Left renal pelvis (tissue), 4 donors: ENCODE data around the gene AFF1. TPM values are rescaled to one million over a fixed set of nuclear protein-coding genes. Genes with fewer than 3 reads are reported as not detected.
"Not testable (repeated sequence)": the region's sequence is repeated elsewhere in the genome, so short reads cannot be mapped to it uniquely, and the experiment has no call there.

Experiments used
- DNase-seq, 4 donors: peaks; one replicate each; pipeline ENCODE4 v3.0.0-alpha.2; 2013; ENCODE audit warnings: low read depth in 4 of 4, low spot score in 3 of 4
- polyA plus RNA-seq, 4 donors: library from polyadenylated mRNA; unstranded; fragments of 120-200 nt; gene quantifications; one replicate each; pipeline ENCODE4 v1.2.1, GENCODE V29; 2013; ENCODE audit not compliant: insufficient read length in 4 of 4

The AFF1 gene
- polyA plus RNA-seq, 4 donors, result 29.2 to 56.1 (median 50.1) TPM

GRCh38 chr4:86976801-86977485 is 42.1 kb downstream of the AFF1 start:
- no peak for DNase-seq

- no peak for DNase-seq
Measured at GRCh38 chr4:86977621-86978184, 42.9 kb downstream of the AFF1 start.

GRCh38 chr4:86978709-86979108 is 43.9 kb downstream of the AFF1 start:
- DNase-seq, result no peak

- DNase-seq, result no peak
Measured at GRCh38 chr4:86980230-86980629, 45.4 kb downstream of the AFF1 start.

- no peak for DNase-seq
Measured at GRCh38 chr4:86981789-86982188, 47.0 kb downstream of the AFF1 start.

- not testable (repeated sequence) for DNase-seq
Measured at GRCh38 chr4:86985852-86986251, 51.0 kb downstream of the AFF1 start.

- not testable (repeated sequence) for DNase-seq
Measured at GRCh38 chr4:86989658-86990057, 54.8 kb downstream of the AFF1 start.

- no peak for DNase-seq
Measured at GRCh38 chr4:86990510-86990909, 55.7 kb downstream of the AFF1 start.

- no peak for DNase-seq
Measured at GRCh38 chr4:86991994-86992393, 57.2 kb downstream of the AFF1 start.

GRCh38 chr4:86993909-86994681 is 59.3 kb downstream of the AFF1 start:
- no peak for DNase-seq

- DNase-seq, result no peak
Measured at GRCh38 chr4:86994686-86995085, 59.9 kb downstream of the AFF1 start.

GRCh38 chr4:86996510-86996909 is 61.7 kb downstream of the AFF1 start:
- not testable (repeated sequence) for DNase-seq

GRCh38 chr4:86999136-86999643 is 64.4 kb downstream of the AFF1 start:
- DNase-seq, result no peak

- no peak for DNase-seq
Measured at GRCh38 chr4:87002682-87003043, 67.9 kb downstream of the AFF1 start.

GRCh38 chr4:87003266-87003665 is 68.5 kb downstream of the AFF1 start:
- DNase-seq, result no peak

- DNase-seq, result no peak
Measured at GRCh38 chr4:87005369-87005689, 70.5 kb downstream of the AFF1 start.

- DNase-seq, result no peak
Measured at GRCh38 chr4:87005690-87006425, 71.0 kb downstream of the AFF1 start.

- no peak for DNase-seq
Measured at GRCh38 chr4:87006426-87006675, 71.5 kb downstream of the AFF1 start.

GRCh38 chr4:87006676-87007527 is 72.1 kb downstream of the AFF1 start:
- peak; percentile 84 to 89 (median 86) for DNase-seq
